Neural cell (in vitro differentiated cells): ENCODE measurements around the gene ANKRD10. TPM values are rescaled to one million over a fixed set of nuclear protein-coding genes. Genes with fewer than 3 reads are reported as not detected.
A peak's percentile ranks its signal among the peaks of the same experiment; 100 is the strongest.

Experiments used
- H2AFZ ChIP-seq: fragments of 200-600, 300-800 bp; sonication (generic), shearing (Covaris generic); 2 replicates; pipeline ENCODE4 v1.6.0; 2014; ENCODE audit warnings: low read depth, mild to moderate bottlenecking, antibody characterized with exemption, low read length, moderate library complexity
- H3F3A ChIP-seq: fragments of 200-600 bp; shearing (Covaris generic); 2 replicates; pipeline ENCODE4 v1.6.1; 2016; ENCODE audit warnings: mild to moderate bottlenecking, moderate library complexity, mixed read lengths, antibody characterized with exemption, low read length; ENCODE audit not compliant: insufficient read depth, poor library complexity, severe bottlenecking
- H3K27ac ChIP-seq: fragments of 200-600, 300-800 bp; sonication (generic), shearing (Covaris generic); 2 replicates; pipeline ENCODE4 v1.5.1; 2014; ENCODE audit warnings: mild to moderate bottlenecking, low read length, moderate library complexity
- H3K27me3 ChIP-seq: fragments of 300-800, 200-600 bp; sonication (generic), shearing (Covaris generic); 2 replicates; pipeline ENCODE4 v1.6.0; 2014; ENCODE audit warnings: mild to moderate bottlenecking, low read depth, low read length, moderate library complexity; ENCODE audit not compliant: insufficient read depth
- H3K36me3 ChIP-seq: fragments of 300-800, 200-600 bp; sonication (generic), shearing (Covaris generic); 2 replicates; pipeline ENCODE4 v1.5.1; 2014; ENCODE audit warnings: mild to moderate bottlenecking, antibody characterized with exemption, low read length, moderate library complexity; ENCODE audit not compliant: insufficient read depth
- H3K4me2 ChIP-seq: fragments of 300-800, 200-600 bp; sonication (generic), shearing (Covaris generic); 2 replicates; pipeline ENCODE4 v1.6.0; 2014; ENCODE audit warnings: mild to moderate bottlenecking, low read length
- H3K4me3 ChIP-seq: fragments of 300-800, 200-600 bp; sonication (generic), shearing (Covaris generic); 2 replicates; pipeline ENCODE4 v1.5.1; 2014; ENCODE audit warnings: mild to moderate bottlenecking, low read length, moderate library complexity
- H3K79me2 ChIP-seq: fragments of 200-600 bp; shearing (Covaris generic); replicated peaks from 2 replicates; pipeline ENCODE4 v1.6.0; 2014; ENCODE audit warnings: mild to moderate bottlenecking, low read length, moderate library complexity; ENCODE audit not compliant: insufficient read depth
- H3K9ac ChIP-seq: fragments of 300-800, 200-600 bp; sonication (generic), shearing (Covaris generic); 2 replicates; pipeline ENCODE4 v1.6.1; 2016; ENCODE audit warnings: mild to moderate bottlenecking, low read length, mixed read lengths
- H3K9me2 ChIP-seq: fragments of 200-600 bp; shearing (Covaris generic); 2 replicates; pipeline ENCODE4 v1.6.1; 2016; ENCODE audit warnings: mild to moderate bottlenecking, low read length, mixed read lengths; ENCODE audit not compliant: insufficient read depth
- H3K9me3 ChIP-seq: fragments of 200-600, 300-800 bp; sonication (generic), shearing (Covaris generic); 2 replicates; pipeline ENCODE4 v1.6.1; 2016; ENCODE audit warnings: mild to moderate bottlenecking, mixed run types, low read length, moderate library complexity, mixed read lengths
- H4K20me1 ChIP-seq: fragments of 200-600 bp; shearing (Covaris generic); 2 replicates; pipeline ENCODE4 v1.6.1; 2016; ENCODE audit warnings: mild to moderate bottlenecking, mixed run types; ENCODE audit not compliant: insufficient read depth
- EP300 ChIP-seq: fragments of 450-650 bp; conservative IDR thresholded peaks from 2 replicates; pipeline ENCODE4 v1.6.1; 2014; ENCODE audit warnings: antibody characterized with exemption, mild to moderate bottlenecking, moderate library complexity; ENCODE audit not compliant: poor library complexity, severe bottlenecking
- EZH2 ChIP-seq: fragments of 200-600, 300-800 bp; shearing (Covaris generic), sonication (generic); IDR thresholded peaks from 2 replicates; pipeline ENCODE4 v1.6.1; 2014; ENCODE audit warnings: antibody characterized with exemption, low read length, borderline replicate concordance, mild to moderate bottlenecking; ENCODE audit not compliant: insufficient read depth, poor library complexity, severe bottlenecking
- MXI1 ChIP-seq: fragments of 450-650 bp; conservative IDR thresholded peaks from 2 replicates; pipeline ENCODE4 v1.6.1; 2014; ENCODE audit warnings: antibody characterized with exemption, mild to moderate bottlenecking; ENCODE audit not compliant: poor library complexity, severe bottlenecking
- POLR2AphosphoS5 ChIP-seq: IDR thresholded peaks from 2 replicates; pipeline ENCODE4 v1.6.1; 2012
- RAD21 ChIP-seq: fragments of 450-650 bp; conservative IDR thresholded peaks from 2 replicates; pipeline ENCODE4 v1.6.1; 2014; ENCODE audit warnings: antibody characterized with exemption, mild to moderate bottlenecking, moderate library complexity
- REST ChIP-seq: IDR thresholded peaks from 2 replicates; pipeline ENCODE4 v1.6.1; 2012; ENCODE audit warnings: borderline replicate concordance
- SMC3 ChIP-seq: fragments of 450-650 bp; conservative IDR thresholded peaks from 2 replicates; pipeline ENCODE4 v1.6.1; 2014; ENCODE audit warnings: antibody characterized with exemption, mild to moderate bottlenecking, moderate library complexity; ENCODE audit not compliant: poor library complexity
- TAF1 ChIP-seq: IDR thresholded peaks from 2 replicates; pipeline ENCODE4 v1.6.1; 2012; ENCODE audit warnings: low read depth
- polyA plus RNA-seq: library from polyadenylated mRNA; depleted of rRNA; stranded (reverse); fragments of >200 nt; gene quantifications from 2 replicates; pipeline ENCODE4 v1.2.3, GENCODE V29; 2014
- TF ChIP-seq, protein P1 (sequence below): fragments of 450-650 bp; IDR thresholded peaks from 2 replicates; pipeline ENCODE4 v1.5.1; 2014; ENCODE audit warnings: antibody characterized with exemption, mild to moderate bottlenecking, moderate library complexity; ENCODE audit not compliant: poor library complexity, severe bottlenecking

Gene ANKRD10
- polyA plus RNA-seq, 1 donor from 2014 or later, result 564 TPM

DNA sequence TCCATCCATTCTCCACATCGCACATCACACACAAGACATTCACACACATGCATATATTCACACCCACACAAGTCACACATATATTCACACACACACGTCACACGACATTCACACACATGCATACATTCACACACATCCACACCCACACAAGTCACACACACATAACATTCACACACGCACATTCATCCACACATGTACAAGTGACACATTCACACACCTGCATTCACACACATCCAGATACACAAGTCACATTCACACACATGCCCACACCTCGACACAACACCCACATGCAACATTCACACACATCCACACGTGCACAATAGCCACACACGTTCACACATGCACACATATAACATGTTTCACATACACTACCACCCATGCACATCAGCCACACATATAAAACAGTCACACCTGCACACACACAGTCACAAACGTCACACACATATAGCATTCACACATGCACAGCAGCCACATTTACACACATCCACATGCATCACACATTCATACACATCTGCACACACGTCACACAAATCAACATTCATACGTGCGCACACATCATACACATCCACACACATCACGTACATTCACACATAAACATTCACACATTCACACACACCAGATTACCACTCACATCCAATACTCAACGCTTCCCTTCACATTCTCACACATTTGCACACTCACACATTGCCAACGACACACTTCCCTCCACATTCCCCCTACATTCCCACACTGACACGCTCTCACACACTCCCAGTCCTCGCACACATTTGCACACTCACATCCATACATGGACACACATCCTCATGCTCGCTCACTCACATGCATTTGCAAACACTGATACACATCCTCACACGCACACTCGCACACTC is 41.0 kb downstream of the ANKRD10 start:
- Histone ChIP-seq H3F3A (no peaks in the 10 kb centered on the region), H2AFZ (peak overlapping the region; percentile 40), H3K27me3 (no peaks in the 10 kb centered on the region), H3K9me2 (no peaks in the 10 kb centered on the region), H3K9me3 (no peaks in the 10 kb centered on the region), H3K4me3 (peak overlapping the region; percentile 58), H4K20me1 (no peaks in the 10 kb centered on the region), H3K79me2 (no peaks in the 10 kb centered on the region), H3K4me2 (no peak overlapping the region), H3K27ac (no peak overlapping the region), H3K9ac (no peak overlapping the region), H3K36me3 (no peaks in the 10 kb centered on the region)
- TF ChIP-seq POLR2AphosphoS5 (no peak), EP300 (no peak)

GRCh38 chr13:110872768-110873638 is 41.9 kb downstream of the ANKRD10 start:
- TF ChIP-seq MXI1, result no peak
- TF ChIP-seq EP300, result no peak
- TF ChIP-seq RAD21, result no peak
- TF ChIP-seq, protein P1, sequence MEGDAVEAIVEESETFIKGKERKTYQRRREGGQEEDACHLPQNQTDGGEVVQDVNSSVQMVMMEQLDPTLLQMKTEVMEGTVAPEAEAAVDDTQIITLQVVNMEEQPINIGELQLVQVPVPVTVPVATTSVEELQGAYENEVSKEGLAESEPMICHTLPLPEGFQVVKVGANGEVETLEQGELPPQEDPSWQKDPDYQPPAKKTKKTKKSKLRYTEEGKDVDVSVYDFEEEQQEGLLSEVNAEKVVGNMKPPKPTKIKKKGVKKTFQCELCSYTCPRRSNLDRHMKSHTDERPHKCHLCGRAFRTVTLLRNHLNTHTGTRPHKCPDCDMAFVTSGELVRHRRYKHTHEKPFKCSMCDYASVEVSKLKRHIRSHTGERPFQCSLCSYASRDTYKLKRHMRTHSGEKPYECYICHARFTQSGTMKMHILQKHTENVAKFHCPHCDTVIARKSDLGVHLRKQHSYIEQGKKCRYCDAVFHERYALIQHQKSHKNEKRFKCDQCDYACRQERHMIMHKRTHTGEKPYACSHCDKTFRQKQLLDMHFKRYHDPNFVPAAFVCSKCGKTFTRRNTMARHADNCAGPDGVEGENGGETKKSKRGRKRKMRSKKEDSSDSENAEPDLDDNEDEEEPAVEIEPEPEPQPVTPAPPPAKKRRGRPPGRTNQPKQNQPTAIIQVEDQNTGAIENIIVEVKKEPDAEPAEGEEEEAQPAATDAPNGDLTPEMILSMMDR, result no peak
- no peak for TF ChIP-seq POLR2AphosphoS5
- no peak for TF ChIP-seq SMC3
- TF ChIP-seq EZH2, result no peak
- TF ChIP-seq TAF1, result no peak
- no peak for TF ChIP-seq REST
- no peak overlapping the region for H2AFZ ChIP-seq
- H3K36me3 ChIP-seq, result no peaks in the 10 kb centered on the region
- no peak overlapping the region for H3K27ac ChIP-seq
- H3K4me2 ChIP-seq, result no peak overlapping the region
- no peaks in the 10 kb centered on the region for H3K27me3 ChIP-seq
- H3K79me2 ChIP-seq, result no peaks in the 10 kb centered on the region
- no peaks in the 10 kb centered on the region for H3K9me3 ChIP-seq
- H3K9me2 ChIP-seq, result no peaks in the 10 kb centered on the region
- H4K20me1 ChIP-seq, result no peaks in the 10 kb centered on the region
- no peak overlapping the region for H3K9ac ChIP-seq
- H3K4me3 ChIP-seq, result no peak overlapping the region
- H3F3A ChIP-seq, result no peaks in the 10 kb centered on the region
